ENCODE results near the gene IPO13. TPM values are rescaled to one million over a fixed set of nuclear protein-coding genes. Genes with fewer than 3 reads are reported as not detected.

The IPO13 gene
- total and polyA plus RNA-seq, 10 of the 15 experiments (the other 5 are each of a cell fraction or from before 2014, with no cell fraction given), result 7.1 to 26.6 (median 15.9) TPM

- H3K79me2 ChIP-seq (ENCODE audit: control insufficient read depth, insufficient read depth, low read length), result no peaks in the 10 kb centered on the region
- ChIA-PET SMC1A (ENCODE audit: uncharacterized antibody, unreplicated experiment) (interaction anchor here (0.6 to 2.4 kb wide), 5 partner anchors 11 to 952 kb away, joined by 3 to 8 read pairs (median 4); no protein-coding TSS in a partner anchor), POLR2A (interaction anchor here (0.5 to 1.0 kb wide), 5 partner anchors 14 to 627 kb away, joined by 3 to 5 read pairs (median 3); no protein-coding TSS in a partner anchor), CTCF (interaction anchor here (0.7 to 4.6 kb wide), 9 partner anchors 9 to 230 kb away, joined by 3 to 25 read pairs (median 4); no protein-coding TSS in a partner anchor), RAD21 (ENCODE audit: unreplicated experiment) (interaction anchor here (0.6 to 1.8 kb wide), 4 partner anchors 41 to 94 kb away, joined by 3 to 5 read pairs (median 3); no protein-coding TSS in a partner anchor)
- no peak for TF ChIP-seq SMC3 (IDR thresholded peaks at IDR 0.05; ENCODE audit: borderline replicate concordance, low read length)
- TF ChIP-seq CHD2 (IDR thresholded peaks at IDR 0.05; ENCODE audit: borderline replicate concordance, low read depth, low read length), result no peak
- TF ChIP-seq PBX3 (IDR thresholded peaks at IDR 0.05; ENCODE audit: insufficient replicate concordance, low read depth, low read length), result no peak
- TF ChIP-seq POLR2A (IDR thresholded peaks at IDR 0.05; ENCODE audit: low read depth, low read length), result no peak
- TF ChIP-seq PAX5 (IDR thresholded peaks at IDR 0.05; ENCODE audit: borderline replicate concordance, low read depth, low read length), result no peak
- TF ChIP-seq YBX1 (IDR thresholded peaks at IDR 0.05), result no peak
- no peak for TF ChIP-seq E2F8 (IDR thresholded peaks at IDR 0.05; ENCODE audit: low read depth, partially characterized antibody)
- TF ChIP-seq DPF2 (IDR thresholded peaks at IDR 0.05), result no peak
- TF ChIP-seq ZNF384 (IDR thresholded peaks at IDR 0.05; ENCODE audit: borderline replicate concordance, low read depth, low read length), result no peak
- no peak for TF ChIP-seq ZBTB40 (IDR thresholded peaks at IDR 0.05; ENCODE audit: borderline replicate concordance)
- TF ChIP-seq NFXL1 (IDR thresholded peaks at IDR 0.05; ENCODE audit: borderline replicate concordance), result no peak
- no peaks in the 10 kb centered on the region for H3K36me3 ChIP-seq (ENCODE audit: control insufficient read depth in 2 of 2, insufficient read depth in 2 of 2, low read length in 1 of 2)
- no peaks in the 10 kb centered on the region for H4K20me1 ChIP-seq (ENCODE audit: control insufficient read depth, insufficient read depth)
- H3K9me3 ChIP-seq (replicated peaks; ENCODE audit: control insufficient read depth, insufficient read depth, low read length), result no peaks in the 10 kb centered on the region
- no peak overlapping the region for H3K27ac ChIP-seq (ENCODE audit: control insufficient read depth, insufficient read depth)
- H3K9ac ChIP-seq (ENCODE audit: control insufficient read depth, insufficient read depth, low read length), result no peak overlapping the region
- FAIRE-seq, result no peak
- 60% methylated on average over 7 of the region's 7 CpGs for WGBS (ENCODE audit: insufficient coverage, insufficient replicate concordance, low lambda C conversion rate, missing lambda C conversion rate)
- no peak overlapping the region for H3K4me3 ChIP-seq
- no peak overlapping the region for H2AFZ ChIP-seq (ENCODE audit: control insufficient read depth, low read depth, low read length)
- peaks cover 17% of the 10 kb centered on the region for H3K4me1 ChIP-seq (ENCODE audit: control insufficient read depth, insufficient read depth, low read length)
- no peak overlapping the region for H3K4me2 ChIP-seq (ENCODE audit: control insufficient read depth, insufficient read depth)
- no peaks in the 10 kb centered on the region for H3K27me3 ChIP-seq (replicated peaks in 1 of 2; ENCODE audit: control insufficient read depth in 2 of 2, insufficient read depth in 2 of 2, low read length in 1 of 2)
- no TSS peak for BruUV-seq (replicated peaks)
- intact Hi-C loops (cut with micrococcal nuclease; ENCODE audit: unreplicated experiment), result loop anchor here (5.0 kb wide), 1 partner anchor 38 kb away; the partner anchor contains the start of gene SLC6A9
- ATAC-seq, result no peak
- no peak for DNase-seq (ENCODE audit: low read depth, low spot score)
- in situ Hi-C loops (cut with MboI), result no loop called here
Measured at GRCh38 chr1:43994071-43994470, 47.3 kb downstream of the IPO13 start.

All from GM12878 (cell line).